ENCODE measurements around the gene MAGEA4.

GRCh38 chrX:151878574-151878973 is 34.1 kb upstream of the MAGEA4 start:
- TF ChIP-seq HOXD13 (CRISPR knock-in tag; IDR thresholded peaks at IDR 0.05; ENCODE audit: borderline replicate concordance) (no peak), KLF7 (tag by site-specific recombination; IDR thresholded peaks at IDR 0.05; ENCODE audit: borderline replicate concordance) (no peak), CTCF (tag by site-specific recombination; IDR thresholded peaks at IDR 0.05) (no peak), ZSCAN23 (tag by site-specific recombination; IDR thresholded peaks at IDR 0.05) (no peak), BCL6B (tag by site-specific recombination; IDR thresholded peaks at IDR 0.05) (no peak), ZNF292 (tag by site-specific recombination; IDR thresholded peaks at IDR 0.05; ENCODE audit: borderline replicate concordance, low read depth) (no peak), SETDB1 (IDR thresholded peaks at IDR 0.05; ENCODE audit: insufficient read length, low read length) (no peak), TCF7L2 (IDR thresholded peaks at IDR 0.05; ENCODE audit: borderline replicate concordance, low read depth, low read length) (no peak), ZNF596 (tag by site-specific recombination; IDR thresholded peaks at IDR 0.05) (no peak)
- TF ChIP-seq, protein P1, sequence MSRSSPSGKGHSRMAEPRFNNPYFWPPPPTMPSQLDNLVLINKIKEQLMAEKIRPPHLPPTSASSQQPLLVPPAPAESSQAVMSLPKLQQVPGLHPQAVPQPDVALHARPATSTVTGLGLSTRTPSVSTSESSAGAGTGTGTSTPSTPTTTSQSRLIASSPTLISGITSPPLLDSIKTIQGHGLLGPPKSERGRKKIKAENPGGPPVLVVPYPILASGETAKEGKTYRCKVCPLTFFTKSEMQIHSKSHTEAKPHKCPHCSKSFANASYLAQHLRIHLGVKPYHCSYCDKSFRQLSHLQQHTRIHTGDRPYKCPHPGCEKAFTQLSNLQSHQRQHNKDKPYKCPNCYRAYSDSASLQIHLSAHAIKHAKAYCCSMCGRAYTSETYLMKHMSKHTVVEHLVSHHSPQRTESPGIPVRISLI (tag by site-specific recombination; IDR thresholded peaks at IDR 0.05), result no peak
